HG02642 (cell line): ENCODE measurements around the gene HDAC4.

Experiments
- ATAC-seq: cut with Tn5 transposase; IDR thresholded peaks from one replicate; pipeline ENCODE4 v1.9.1; 2021; ENCODE audit warnings: mild to moderate bottlenecking; ENCODE audit not compliant: unreplicated experiment, poor library complexity

The HDAC4 gene

GRCh38 chr2:239260546-239261327, 140.1 kb downstream of the HDAC4 start:
- ATAC-seq = no peak

GRCh38 chr2:239259603-239260298, 141.1 kb downstream of the HDAC4 start:
- no peak for ATAC-seq

GRCh38 chr2:239259173-239259572, 141.6 kb downstream of the HDAC4 start:
- ATAC-seq = no peak

GRCh38 chr2:239258248-239258647, 142.6 kb downstream of the HDAC4 start:
- ATAC-seq = no peak

- no peak for ATAC-seq
Observed at GRCh38 chr2:239257511-239257937, 143.3 kb downstream of the HDAC4 start.

GRCh38 chr2:239256350-239256743, 144.5 kb downstream of the HDAC4 start:
- no peak for ATAC-seq

GRCh38 chr2:239255628-239256349, 145.0 kb downstream of the HDAC4 start:
- ATAC-seq = no peak

- no peak for ATAC-seq
Observed at GRCh38 chr2:239255218-239255617, 145.6 kb downstream of the HDAC4 start.

GRCh38 chr2:239253701-239254436, 147.0 kb downstream of the HDAC4 start:
- ATAC-seq = no peak

GRCh38 chr2:239253264-239253663, 147.6 kb downstream of the HDAC4 start:
- ATAC-seq = no peak

- no peak for ATAC-seq
Observed at GRCh38 chr2:239252801-239253200, 148.0 kb downstream of the HDAC4 start.

GRCh38 chr2:239252393-239252792, 148.4 kb downstream of the HDAC4 start:
- no peak for ATAC-seq

GRCh38 chr2:239251971-239252370, 148.8 kb downstream of the HDAC4 start:
- ATAC-seq = no peak

- ATAC-seq = no peak
Observed at GRCh38 chr2:239250216-239251081, 150.4 kb downstream of the HDAC4 start.

- ATAC-seq = no peak
Observed at GRCh38 chr2:239249776-239250175, 151.0 kb downstream of the HDAC4 start.

GRCh38 chr2:239249048-239249447, 151.8 kb downstream of the HDAC4 start:
- ATAC-seq = no peak

- ATAC-seq = no peak
Observed at GRCh38 chr2:239247401-239248245, 153.2 kb downstream of the HDAC4 start.

- no peak for ATAC-seq
Observed at GRCh38 chr2:239246723-239247122, 154.1 kb downstream of the HDAC4 start.
